GM23338 (cell line): ENCODE results near the gene SV2C. TPM values are rescaled to one million over a fixed set of nuclear protein-coding genes. Genes with fewer than 3 reads are reported as not detected.

ENCODE experiments used
- ATAC-seq: fragments of 200-7000 bp; cut with Tn5 transposase; 3 replicates; pipeline ENCODE4 v1.9.1; 2020
- DNase-seq: peaks from one replicate; pipeline ENCODE4 v3.0.0-alpha.2; 2015; ENCODE audit warnings: low spot score
- H2AFZ ChIP-seq: fragments of 200-600 bp; sonication (generic); 2 replicates; pipeline ENCODE4 v1.8.0; 2016; ENCODE audit warnings: antibody characterized with exemption, mild to moderate bottlenecking, moderate library complexity
- H3F3A ChIP-seq: fragments of 200-600 bp; sonication (generic); replicated peaks from 2 replicates; pipeline ENCODE4 v1.8.0; 2017; ENCODE audit warnings: antibody characterized with exemption, mixed run types, low read depth
- H3K27ac ChIP-seq: fragments of 200-600 bp; sonication (generic); 2 replicates; pipeline ENCODE4 v1.6.1; 2016; ENCODE audit warnings: low read depth
- H3K27me3 ChIP-seq: fragments of 200-600 bp; sonication (generic); 2 replicates; pipeline ENCODE4 v1.8.0; 2016; ENCODE audit warnings: mild to moderate bottlenecking, mixed run types, moderate library complexity; ENCODE audit not compliant: insufficient read depth
- H3K36me3 ChIP-seq: fragments of 200-600 bp; sonication (generic); 2 replicates; pipeline ENCODE4 v1.8.0; 2016; ENCODE audit warnings: mild to moderate bottlenecking; ENCODE audit not compliant: insufficient read depth
- H3K4me1 ChIP-seq: fragments of 200-600 bp; sonication (generic); 2 replicates; pipeline ENCODE4 v1.8.0; 2016; ENCODE audit warnings: mild to moderate bottlenecking, moderate library complexity; ENCODE audit not compliant: insufficient read depth
- H3K4me2 ChIP-seq: fragments of 200-600 bp; sonication (generic); 2 replicates; pipeline ENCODE4 v1.7.1; 2017; ENCODE audit warnings: mixed run types
- H3K4me3 ChIP-seq: fragments of 200-600 bp; sonication (generic); 2 replicates; pipeline ENCODE4 v1.6.1; 2016; ENCODE audit warnings: mixed run types
- H3K79me2 ChIP-seq: fragments of 200-600 bp; sonication (generic); replicated peaks from 2 replicates; pipeline ENCODE4 v1.8.0; 2017; ENCODE audit warnings: mild to moderate bottlenecking; ENCODE audit not compliant: insufficient read depth
- H3K9me2 ChIP-seq: fragments of 200-600 bp; sonication (generic); 2 replicates; pipeline ENCODE4 v1.8.0; 2017; ENCODE audit not compliant: insufficient read depth
- H4K20me1 ChIP-seq: fragments of 200-600 bp; sonication (generic); replicated peaks from 2 replicates; pipeline ENCODE4 v1.8.0; 2017; ENCODE audit warnings: mild to moderate bottlenecking; ENCODE audit not compliant: insufficient read depth
- H3K27ac Mint-ChIP-seq: 2 replicates; pipeline ENCODE4 v1.8.0; 2020; ENCODE audit warnings: inconsistent platforms, mild to moderate bottlenecking, moderate library complexity, mixed read lengths
- H3K27me3 Mint-ChIP-seq: 3 replicates; pipeline ENCODE4 v1.8.0; 2022; ENCODE audit warnings: low read depth, mild to moderate bottlenecking, moderate library complexity, mixed read lengths, inconsistent platforms; ENCODE audit not compliant: insufficient read depth, poor library complexity
- H3K36me3 Mint-ChIP-seq: 3 replicates; pipeline ENCODE4 v1.8.0; 2021; ENCODE audit warnings: low read depth, mild to moderate bottlenecking, inconsistent platforms, moderate library complexity, mixed read lengths
- H3K4me1 Mint-ChIP-seq: 3 replicates; pipeline ENCODE4 v1.8.0; 2020; ENCODE audit warnings: mild to moderate bottlenecking, inconsistent platforms, mixed read lengths
- H3K4me3 Mint-ChIP-seq: 3 replicates; pipeline ENCODE4 v1.8.0; 2021; ENCODE audit warnings: moderate library complexity, mild to moderate bottlenecking, inconsistent platforms, mixed read lengths
- H3K9me3 Mint-ChIP-seq: 3 replicates; pipeline ENCODE4 v1.8.0; 2020; ENCODE audit warnings: moderate library complexity, mild to moderate bottlenecking, inconsistent platforms, mixed read lengths
- CTCF ChIP-seq, 2 experiments: fragments of 200-600 bp in 1 of 2; sonication (generic) in 1 of 2; conservative IDR thresholded peaks; 2 replicates each; pipeline versions ENCODE4 v1.5.1 to v1.6.1; 2016 to 2017; ENCODE audit warnings: antibody characterized with exemption in 2 of 2, low read depth in 2 of 2, mild to moderate bottlenecking in 2 of 2, moderate library complexity in 1 of 2
- JUNB ChIP-seq: IDR thresholded peaks from one replicate; pipeline ENCODE4 v1.6.1; 2016; ENCODE audit warnings: antibody characterized with exemption; ENCODE audit not compliant: unreplicated experiment
- NANOG ChIP-seq: IDR thresholded peaks from 2 replicates; pipeline ENCODE4 v1.6.1; 2016; ENCODE audit warnings: antibody characterized with exemption, borderline replicate concordance
- POLR2AphosphoS5 ChIP-seq: IDR thresholded peaks from 2 replicates; pipeline ENCODE4 v1.6.1; 2016; ENCODE audit warnings: antibody characterized with exemption, low read depth
- STAT1 ChIP-seq: IDR thresholded peaks from one replicate; pipeline ENCODE4 v1.6.1; 2016; ENCODE audit warnings: antibody characterized with exemption; ENCODE audit not compliant: unreplicated experiment
- ZNF331 ChIP-seq: fragments of 250-450 bp; sonication (Bioruptor Pico); IDR thresholded peaks from 2 replicates; pipeline ENCODE4 v1.5.0; 2020; ENCODE audit warnings: low read depth, mild to moderate bottlenecking, moderate library complexity
- polyA plus RNA-seq: library from polyadenylated mRNA; unstranded; fragments of >200 nt; fragmentation: Nextera tagmentation; extraction: Ambion mirVana; gene quantifications from 2 replicates; pipeline ENCODE4 v1.2.1, GENCODE V29; 2016
- total RNA-seq: library from RNA; depleted of rRNA; stranded (reverse); fragments of >200 nt; shearing (Covaris generic); gene quantifications from 2 replicates; pipeline ENCODE4 v1.2.3, GENCODE V29; 2014
- TF ChIP-seq, protein P1 (sequence below): fragments of 250-450 bp; sonication (Bioruptor Pico); IDR thresholded peaks from 2 replicates; pipeline ENCODE4 v1.5.0; 2020; ENCODE audit warnings: mild to moderate bottlenecking, moderate library complexity

SV2C gene
- total and polyA plus RNA-seq, 2 experiments from 2014 or later = 0.05 to 0.07 TPM

DNA sequence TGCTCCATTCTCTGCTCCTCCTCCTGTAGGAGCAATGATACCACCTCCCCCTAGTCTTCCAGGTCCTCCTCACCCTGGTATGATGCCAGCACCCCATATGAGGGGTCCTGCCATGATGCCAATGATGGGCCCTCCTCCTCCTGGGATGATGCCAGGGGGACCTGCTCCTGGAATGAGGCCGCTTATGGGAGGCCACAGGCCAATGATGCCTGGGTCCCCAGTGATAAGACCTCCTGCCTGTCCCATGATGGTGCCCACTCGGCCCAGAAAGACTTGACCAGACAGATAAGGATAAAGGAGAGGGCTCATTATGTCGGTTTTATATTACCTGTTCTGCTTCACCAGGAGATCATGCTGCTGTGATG, 293.7 kb downstream of the SV2C start:
- Histone ChIP-seq H3K36me3 (no peaks in the 10 kb centered on the region; the same call in 1 of the 2 replicates), H4K20me1 (no peaks in the 10 kb centered on the region), H2AFZ (no peak overlapping the region), H3K27me3 (no peaks in the 10 kb centered on the region), H3K4me2 (no peak overlapping the region), H3K9me2 (no peaks in the 10 kb centered on the region), H3F3A (no peaks in the 10 kb centered on the region), H3K4me3 (no peak overlapping the region), H3K4me1 (no peaks in the 10 kb centered on the region; the same call in 1 of the 2 replicates), H3K27ac (no peak overlapping the region), H3K79me2 (no peaks in the 10 kb centered on the region)
- Mint-ChIP-seq H3K27ac (no peak overlapping the region), H3K4me3 (no peak overlapping the region), H3K36me3 (no peaks in the 10 kb centered on the region), H3K9me3 (no peaks in the 10 kb centered on the region), H3K27me3 (peaks cover 2% of the 10 kb centered on the region), H3K4me1 (peaks cover 10% of the 10 kb centered on the region)
- DNase-seq (no peak), ATAC-seq (no peak)
- TF ChIP-seq NANOG = no peak
- no peak for TF ChIP-seq POLR2AphosphoS5
- no peak for TF ChIP-seq CTCF (conservative IDR thresholded peaks at IDR 0.05; ENCODE audit: low read depth in 2 of 2)
- TF ChIP-seq JUNB = no peak
- no peak for TF ChIP-seq STAT1
- TF ChIP-seq, protein P1, sequence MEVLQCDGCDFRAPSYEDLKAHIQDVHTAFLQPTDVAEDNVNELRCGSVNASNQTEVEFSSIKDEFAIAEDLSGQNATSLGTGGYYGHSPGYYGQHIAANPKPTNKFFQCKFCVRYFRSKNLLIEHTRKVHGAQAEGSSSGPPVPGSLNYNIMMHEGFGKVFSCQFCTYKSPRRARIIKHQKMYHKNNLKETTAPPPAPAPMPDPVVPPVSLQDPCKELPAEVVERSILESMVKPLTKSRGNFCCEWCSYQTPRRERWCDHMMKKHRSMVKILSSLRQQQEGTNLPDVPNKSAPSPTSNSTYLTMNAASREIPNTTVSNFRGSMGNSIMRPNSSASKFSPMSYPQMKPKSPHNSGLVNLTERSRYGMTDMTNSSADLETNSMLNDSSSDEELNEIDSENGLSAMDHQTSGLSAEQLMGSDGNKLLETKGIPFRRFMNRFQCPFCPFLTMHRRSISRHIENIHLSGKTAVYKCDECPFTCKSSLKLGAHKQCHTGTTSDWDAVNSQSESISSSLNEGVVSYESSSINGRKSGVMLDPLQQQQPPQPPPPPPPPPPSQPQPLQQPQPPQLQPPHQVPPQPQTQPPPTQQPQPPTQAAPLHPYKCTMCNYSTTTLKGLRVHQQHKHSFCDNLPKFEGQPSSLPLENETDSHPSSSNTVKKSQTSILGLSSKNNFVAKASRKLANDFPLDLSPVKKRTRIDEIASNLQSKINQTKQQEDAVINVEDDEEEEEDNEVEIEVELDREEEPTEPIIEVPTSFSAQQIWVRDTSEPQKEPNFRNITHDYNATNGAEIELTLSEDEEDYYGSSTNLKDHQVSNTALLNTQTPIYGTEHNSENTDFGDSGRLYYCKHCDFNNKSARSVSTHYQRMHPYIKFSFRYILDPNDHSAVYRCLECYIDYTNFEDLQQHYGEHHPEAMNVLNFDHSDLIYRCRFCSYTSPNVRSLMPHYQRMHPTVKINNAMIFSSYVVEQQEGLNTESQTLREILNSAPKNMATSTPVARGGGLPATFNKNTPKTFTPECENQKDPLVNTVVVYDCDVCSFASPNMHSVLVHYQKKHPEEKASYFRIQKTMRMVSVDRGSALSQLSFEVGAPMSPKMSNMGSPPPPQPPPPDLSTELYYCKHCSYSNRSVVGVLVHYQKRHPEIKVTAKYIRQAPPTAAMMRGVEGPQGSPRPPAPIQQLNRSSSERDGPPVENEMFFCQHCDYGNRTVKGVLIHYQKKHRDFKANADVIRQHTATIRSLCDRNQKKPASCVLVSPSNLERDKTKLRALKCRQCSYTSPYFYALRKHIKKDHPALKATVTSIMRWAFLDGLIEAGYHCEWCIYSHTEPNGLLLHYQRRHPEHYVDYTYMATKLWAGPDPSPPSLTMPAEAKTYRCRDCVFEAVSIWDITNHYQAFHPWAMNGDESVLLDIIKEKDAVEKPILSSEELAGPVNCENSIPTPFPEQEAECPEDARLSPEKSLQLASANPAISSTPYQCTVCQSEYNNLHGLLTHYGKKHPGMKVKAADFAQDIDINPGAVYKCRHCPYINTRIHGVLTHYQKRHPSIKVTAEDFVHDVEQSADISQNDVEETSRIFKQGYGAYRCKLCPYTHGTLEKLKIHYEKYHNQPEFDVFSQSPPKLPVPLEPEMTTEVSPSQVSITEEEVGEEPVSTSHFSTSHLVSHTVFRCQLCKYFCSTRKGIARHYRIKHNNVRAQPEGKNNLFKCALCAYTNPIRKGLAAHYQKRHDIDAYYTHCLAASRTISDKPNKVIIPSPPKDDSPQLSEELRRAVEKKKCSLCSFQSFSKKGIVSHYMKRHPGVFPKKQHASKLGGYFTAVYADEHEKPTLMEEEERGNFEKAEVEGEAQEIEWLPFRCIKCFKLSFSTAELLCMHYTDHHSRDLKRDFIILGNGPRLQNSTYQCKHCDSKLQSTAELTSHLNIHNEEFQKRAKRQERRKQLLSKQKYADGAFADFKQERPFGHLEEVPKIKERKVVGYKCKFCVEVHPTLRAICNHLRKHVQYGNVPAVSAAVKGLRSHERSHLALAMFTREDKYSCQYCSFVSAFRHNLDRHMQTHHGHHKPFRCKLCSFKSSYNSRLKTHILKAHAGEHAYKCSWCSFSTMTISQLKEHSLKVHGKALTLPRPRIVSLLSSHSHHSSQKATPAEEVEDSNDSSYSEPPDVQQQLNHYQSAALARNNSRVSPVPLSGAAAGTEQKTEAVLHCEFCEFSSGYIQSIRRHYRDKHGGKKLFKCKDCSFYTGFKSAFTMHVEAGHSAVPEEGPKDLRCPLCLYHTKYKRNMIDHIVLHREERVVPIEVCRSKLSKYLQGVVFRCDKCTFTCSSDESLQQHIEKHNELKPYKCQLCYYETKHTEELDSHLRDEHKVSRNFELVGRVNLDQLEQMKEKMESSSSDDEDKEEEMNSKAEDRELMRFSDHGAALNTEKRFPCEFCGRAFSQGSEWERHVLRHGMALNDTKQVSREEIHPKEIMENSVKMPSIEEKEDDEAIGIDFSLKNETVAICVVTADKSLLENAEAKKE (CRISPR knock-in tag) = no peak
- no peak for TF ChIP-seq ZNF331 (CRISPR knock-in tag)
